Measurements from ENCODE around the gene OR3A1. TPM values are rescaled to one million over a fixed set of nuclear protein-coding genes. Genes with fewer than 3 reads are reported as not detected.

The OR3A1 gene
- total RNA-seq, 2 experiments from 2014 or later: not detected

Other genes starting within 250 kb of the OR3A1 start
- not detected in 2 replicates for gene OR1D5, start 234.8 kb downstream of the OR3A1 start, total RNA-seq (2014; rRNA removed; shearing (Covaris generic))
- gene OR1D5, start 234.8 kb downstream of the OR3A1 start, total RNA-seq (2022): not detected in 2 replicates
- not detected in 2 replicates for gene OR1D2, start 193.9 kb downstream of the OR3A1 start, total RNA-seq (2014; rRNA removed; shearing (Covaris generic))
- gene OR1D2, start 193.9 kb downstream of the OR3A1 start, total RNA-seq (2022): not detected in 2 replicates
- gene OR1G1, start 170.8 kb downstream of the OR3A1 start, total RNA-seq (2014; rRNA removed; shearing (Covaris generic)): not detected in 2 replicates
- gene OR1G1, start 170.8 kb downstream of the OR3A1 start, total RNA-seq (2022): not detected in 2 replicates
- not detected in 2 replicates for gene OR1A2, start 100.8 kb downstream of the OR3A1 start, total RNA-seq (2014; rRNA removed; shearing (Covaris generic))
- gene OR1A2, start 100.8 kb downstream of the OR3A1 start, total RNA-seq (2022): not detected in 2 replicates
- gene OR1A1, start 90.7 kb downstream of the OR3A1 start, total RNA-seq (2014; rRNA removed; shearing (Covaris generic)): not detected in 2 replicates
- not detected in 2 replicates for gene OR1A1, start 90.7 kb downstream of the OR3A1 start, total RNA-seq (2022)
- gene OR3A2, start 87.9 kb upstream of the OR3A1 start, total RNA-seq (2014; rRNA removed; shearing (Covaris generic)): not detected in 2 replicates
- gene OR3A2, start 87.9 kb upstream of the OR3A1 start, total RNA-seq (2022): not detected in 2 replicates
- gene OR1E1, start 100.0 kb upstream of the OR3A1 start, total RNA-seq (2014; rRNA removed; shearing (Covaris generic)): not detected in 2 replicates
- gene OR1E1, start 100.0 kb upstream of the OR3A1 start, total RNA-seq (2022): not detected in 2 replicates
- gene OR3A3, start 113.0 kb upstream of the OR3A1 start, total RNA-seq (2014; rRNA removed; shearing (Covaris generic)): not detected in 2 replicates
- gene OR3A3, start 113.0 kb upstream of the OR3A1 start, total RNA-seq (2022): not detected in 2 replicates
- gene OR1E2, start 135.5 kb upstream of the OR3A1 start, total RNA-seq (2014; rRNA removed; shearing (Covaris generic)): not detected in 2 replicates
- not detected in 2 replicates for gene OR1E2, start 135.5 kb upstream of the OR3A1 start, total RNA-seq (2022)
- not detected in 2 replicates for gene SPATA22, start 173.5 kb upstream of the OR3A1 start, total RNA-seq (2014; rRNA removed; shearing (Covaris generic))
- gene SPATA22, start 173.5 kb upstream of the OR3A1 start, total RNA-seq (2022): not detected in 2 replicates
- not detected in 2 replicates for gene ASPA, start 177.6 kb upstream of the OR3A1 start, total RNA-seq (2014; rRNA removed; shearing (Covaris generic))
- gene ASPA, start 177.6 kb upstream of the OR3A1 start, total RNA-seq (2022): not detected in 2 replicates

Data from OCI-LY7 (cell line).